Adrenal gland (tissue), 5 donors: ENCODE data around the gene ZC3H15.

Experiments used
- CTCF ChIP-seq, 6 experiments: fragments of 450-650 bp in 4 of 6; fragments of 200-600 bp in 2 of 6; sonication (generic) in 1 of 6; IDR thresholded peaks; 1 replicate in 5 of 6; 2 replicates in 1 of 6; pipeline versions ENCODE4 v1.5.1 to v1.8.0; 2016 to 2021; ENCODE audit warnings: antibody characterized with exemption in 6 of 6, mild to moderate bottlenecking in 2 of 6, moderate library complexity in 1 of 6
- POLR2A ChIP-seq, 2 donors: fragments of 450-650 bp; IDR thresholded peaks; one replicate each; pipeline ENCODE4 v1.6.1; 2017; ENCODE audit warnings: antibody characterized with exemption in 2 of 2, mild to moderate bottlenecking in 2 of 2, moderate library complexity in 1 of 2
- donor health status: DM: no; HTN: no; CAD: no.

GRCh38 chr2:186518291-186518690, 32.2 kb downstream of the ZC3H15 start:
- TF ChIP-seq CTCF (IDR thresholded peaks at IDR 0.05), result no peak
- TF ChIP-seq POLR2A (IDR thresholded peaks at IDR 0.05), result no peak
